ENCODE measurements around the gene PKN1.
A peak's percentile ranks its signal among the peaks of the same experiment; 100 is the strongest.
"Not testable (repeated sequence)": the region's sequence is repeated elsewhere in the genome, so short reads cannot be mapped to it uniquely, and the experiment has no call there.

PKN1 gene

GRCh38 chr19:14487370-14488125 lies 54.4 kb downstream of the PKN1 start:
- no peak for DNase-seq (ENCODE audit: low spot score)

- DNase-seq (ENCODE audit: low spot score): no peak
These were observed 59.7 kb downstream of the PKN1 start for GRCh38 chr19:14492756-14493337.

GRCh38 chr19:14494411-14494810 lies 61.3 kb downstream of the PKN1 start:
- no peak for DNase-seq (ENCODE audit: low spot score)

- DNase-seq (ENCODE audit: low spot score): peak; percentile 32
These were observed 62.0 kb downstream of the PKN1 start for GRCh38 chr19:14494910-14495671.

GRCh38 chr19:14495672-14496028 lies 62.5 kb downstream of the PKN1 start:
- DNase-seq (ENCODE audit: low spot score): peak; percentile 9

- peak; percentile 100 for DNase-seq (ENCODE audit: low spot score)
These were observed 63.1 kb downstream of the PKN1 start, which contains the start of gene GIPC1 for GRCh38 chr19:14496029-14496833. Gene GIPC1 (minus strand): TSS chr19:14496127. CDS start chr19:14482976, 13,151 bp downstream.

- DNase-seq (ENCODE audit: low spot score): no peak
These were observed 63.7 kb downstream of the PKN1 start for GRCh38 chr19:14496834-14497227.

GRCh38 chr19:14497228-14497921 lies 64.3 kb downstream of the PKN1 start:
- peak; percentile 60 for DNase-seq (ENCODE audit: low spot score)

GRCh38 chr19:14502334-14503092 lies 69.4 kb downstream of the PKN1 start:
- no peak for DNase-seq (ENCODE audit: low spot score)

GRCh38 chr19:14503285-14503684 lies 70.2 kb downstream of the PKN1 start:
- no peak for DNase-seq (ENCODE audit: low spot score)

- not testable (repeated sequence) for DNase-seq (ENCODE audit: low spot score)
These were observed 71.5 kb downstream of the PKN1 start for GRCh38 chr19:14504575-14504974.

- DNase-seq (ENCODE audit: low spot score): peak; percentile 45
These were observed 72.6 kb downstream of the PKN1 start for GRCh38 chr19:14505488-14506239.

GRCh38 chr19:14507704-14508542 lies 74.8 kb downstream of the PKN1 start:
- DNase-seq (ENCODE audit: low spot score): peak; percentile 41

- DNase-seq (ENCODE audit: low spot score): peak; percentile 43
These were observed 77.5 kb downstream of the PKN1 start for GRCh38 chr19:14510311-14511228.

GRCh38 chr19:14511229-14511593 lies 78.1 kb downstream of the PKN1 start:
- DNase-seq (ENCODE audit: low spot score): no peak

GRCh38 chr19:14512406-14512961 lies 79.4 kb downstream of the PKN1 start:
- no peak for DNase-seq (ENCODE audit: low spot score)

- DNase-seq (ENCODE audit: low spot score): no peak
These were observed 81.2 kb downstream of the PKN1 start for GRCh38 chr19:14514215-14514863.

All from AG08395 (cell line).